GM18951 (cell line): Measurements from ENCODE around the gene GTPBP4.

Experiments used
- POLR2A ChIP-seq: IDR thresholded peaks from 4 replicates; pipeline ENCODE4 v1.6.1; 2011; ENCODE audit warnings: mild to moderate bottlenecking; ENCODE audit not compliant: insufficient read length, insufficient read depth; ENCODE audit errors: extremely low read depth
- in situ Hi-C: fragments of 300-500 bp; cut with MboI; formaldehyde crosslinking; loops from one replicate; pipeline ENCODE4 v1.12.0; 2022; ENCODE audit warnings: low sequenced_read_pairs, mixed read lengths, inconsistent platforms; ENCODE audit not compliant: unreplicated experiment

The GTPBP4 gene

DNA sequence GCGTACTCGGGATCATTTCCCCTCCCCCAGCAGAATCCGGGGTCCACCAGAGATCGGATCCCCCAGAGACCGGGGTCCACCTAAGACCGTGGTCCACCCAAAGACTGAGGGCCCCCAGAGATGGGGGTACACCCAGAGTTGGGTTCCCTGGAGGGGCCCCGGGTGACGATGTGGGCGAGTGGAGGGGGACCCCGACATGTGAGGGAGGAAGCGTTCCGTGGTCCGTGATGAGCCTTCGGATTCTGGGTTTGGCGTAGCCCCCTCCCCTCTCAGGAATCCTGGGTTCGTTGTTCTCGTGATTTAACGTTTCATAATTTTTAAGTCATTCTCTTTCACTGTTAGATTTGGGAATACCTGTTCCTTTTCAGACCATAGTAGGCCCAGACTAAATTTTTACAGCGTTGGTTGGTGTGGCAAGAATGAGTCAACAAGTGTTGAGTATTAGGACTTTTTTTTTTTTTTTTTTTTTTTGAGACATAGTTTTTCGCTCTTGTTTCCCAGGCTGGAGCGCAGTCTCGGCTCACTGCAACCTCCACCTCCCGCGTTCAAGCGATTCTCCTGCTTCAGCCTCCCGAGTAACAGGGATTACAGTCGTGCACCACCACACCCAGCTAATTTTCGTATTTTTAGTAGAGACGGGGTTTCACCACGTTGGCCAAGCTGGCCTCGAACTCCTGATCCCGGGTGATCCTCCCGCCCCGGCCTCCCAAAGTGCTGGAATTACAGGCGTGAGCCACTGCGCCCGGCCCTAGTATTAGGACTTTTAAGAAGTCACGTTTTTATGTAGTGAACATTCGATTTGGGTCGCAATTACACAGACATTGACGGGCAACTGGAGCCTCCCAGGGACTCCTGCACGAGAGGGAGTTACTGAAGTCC lies 672 bp downstream of the GTPBP4 start:
- in situ Hi-C loops, result no loop called here
- TF ChIP-seq POLR2A, result no peak

- no peak for TF ChIP-seq POLR2A
- in situ Hi-C loops, result no loop called here
Measured at GRCh38 chr10:990808-991207, 2.6 kb downstream of the GTPBP4 start.

DNA sequence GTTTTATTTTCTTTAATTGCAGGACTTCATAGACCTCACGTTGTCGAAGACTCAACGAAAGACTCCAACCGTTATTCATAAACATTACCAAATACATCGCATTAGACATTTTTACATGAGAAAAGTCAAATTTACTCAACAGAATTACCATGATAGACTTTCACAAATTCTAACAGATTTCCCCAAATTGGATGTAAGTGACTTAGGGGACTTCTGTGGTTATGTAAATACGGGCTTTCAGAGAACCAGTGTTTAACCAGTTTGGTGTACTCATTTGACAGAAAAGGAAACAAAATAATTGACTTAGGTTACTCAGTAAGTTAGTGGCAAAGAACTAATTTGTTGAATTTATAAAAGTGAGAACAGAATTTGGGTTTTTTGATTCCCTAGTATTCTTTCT lies 4.2 kb downstream of the GTPBP4 start:
- TF ChIP-seq POLR2A, result no peak
- in situ Hi-C loops, result no loop called here

DNA sequence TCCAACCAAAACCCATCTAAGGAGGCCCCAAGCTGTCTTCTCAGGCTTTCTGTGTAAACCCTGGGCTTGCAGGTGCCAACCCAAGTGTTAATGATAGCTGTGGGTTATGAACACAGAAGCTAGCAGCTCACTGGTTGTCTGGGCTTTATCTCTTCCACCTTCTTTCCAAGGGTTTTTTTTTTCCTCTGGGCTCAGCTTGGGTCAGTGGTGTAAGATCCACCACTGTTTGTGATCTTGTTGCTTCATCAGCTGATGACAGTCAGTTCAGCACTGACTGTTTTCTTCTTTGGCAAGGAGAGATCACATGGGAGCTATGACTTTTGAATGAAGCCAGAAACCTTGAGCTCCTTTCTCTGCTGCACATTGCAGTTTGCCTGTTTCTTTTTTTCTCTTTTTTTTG lies 4.6 kb downstream of the GTPBP4 start:
- no peak for TF ChIP-seq POLR2A
- in situ Hi-C loops, result no loop called here

DNA sequence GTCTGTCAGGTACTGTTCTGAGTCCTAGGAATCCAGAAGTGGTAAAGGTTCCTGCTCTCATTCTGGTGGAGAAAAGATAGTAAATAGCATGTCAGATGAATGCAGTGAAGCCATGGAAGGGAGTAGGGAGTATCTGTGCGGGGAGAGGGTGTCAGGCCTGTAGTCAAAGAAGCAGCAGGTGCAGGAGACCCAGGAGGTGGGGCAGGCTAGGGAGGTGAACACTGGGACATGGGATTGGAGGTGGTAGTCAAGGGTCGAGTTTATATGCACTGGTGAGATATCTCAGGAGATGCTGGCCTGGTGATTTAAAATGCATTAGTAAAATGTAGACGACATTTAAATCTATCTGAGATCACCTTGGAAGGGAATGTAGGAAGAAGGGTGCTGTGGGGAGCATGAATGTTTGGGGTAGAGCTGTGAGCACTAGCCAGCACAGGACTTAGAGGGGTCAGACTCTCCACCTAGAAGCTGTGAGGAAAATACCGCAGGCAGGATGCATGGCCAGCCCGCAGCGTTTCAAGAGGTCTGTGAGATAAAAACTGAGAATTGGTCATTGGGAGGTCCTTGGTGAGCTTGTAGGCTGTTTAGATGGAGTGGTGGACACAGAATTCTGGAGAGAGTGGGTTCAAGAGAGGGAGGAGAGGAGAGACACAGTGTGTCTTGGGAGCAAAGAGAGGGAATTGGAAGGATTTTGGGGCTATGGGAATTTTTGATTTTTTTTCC lies 6.8 kb downstream of the GTPBP4 start:
- no peak for TF ChIP-seq POLR2A
- in situ Hi-C loops, result no loop called here

- in situ Hi-C loops, result no loop called here
- no peak for TF ChIP-seq POLR2A
Measured at GRCh38 chr10:995559-995926, 7.3 kb downstream of the GTPBP4 start.

DNA sequence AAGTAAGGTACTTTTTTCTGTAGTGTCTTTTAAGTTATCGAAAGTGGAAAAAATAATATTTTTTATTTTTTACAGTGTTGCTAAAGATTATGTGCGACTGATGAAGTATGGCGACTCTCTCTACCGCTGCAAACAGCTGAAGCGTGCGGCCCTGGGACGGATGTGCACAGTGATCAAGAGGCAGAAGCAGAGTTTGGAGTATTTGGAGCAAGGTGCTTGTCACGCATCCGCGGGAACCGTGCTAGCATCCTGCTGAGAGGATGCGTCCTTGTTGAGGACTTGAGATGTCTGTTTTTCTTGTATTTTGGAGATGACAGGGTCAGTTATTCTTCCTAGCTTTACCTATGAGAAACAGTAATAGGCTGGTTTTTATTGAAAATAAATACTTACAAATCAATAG lies 7.8 kb downstream of the GTPBP4 start:
- no peak for TF ChIP-seq POLR2A
- in situ Hi-C loops, result no loop called here

- in situ Hi-C loops, result no loop called here
- TF ChIP-seq POLR2A, result no peak
Measured at GRCh38 chr10:997266-998022, 9.2 kb downstream of the GTPBP4 start.

DNA sequence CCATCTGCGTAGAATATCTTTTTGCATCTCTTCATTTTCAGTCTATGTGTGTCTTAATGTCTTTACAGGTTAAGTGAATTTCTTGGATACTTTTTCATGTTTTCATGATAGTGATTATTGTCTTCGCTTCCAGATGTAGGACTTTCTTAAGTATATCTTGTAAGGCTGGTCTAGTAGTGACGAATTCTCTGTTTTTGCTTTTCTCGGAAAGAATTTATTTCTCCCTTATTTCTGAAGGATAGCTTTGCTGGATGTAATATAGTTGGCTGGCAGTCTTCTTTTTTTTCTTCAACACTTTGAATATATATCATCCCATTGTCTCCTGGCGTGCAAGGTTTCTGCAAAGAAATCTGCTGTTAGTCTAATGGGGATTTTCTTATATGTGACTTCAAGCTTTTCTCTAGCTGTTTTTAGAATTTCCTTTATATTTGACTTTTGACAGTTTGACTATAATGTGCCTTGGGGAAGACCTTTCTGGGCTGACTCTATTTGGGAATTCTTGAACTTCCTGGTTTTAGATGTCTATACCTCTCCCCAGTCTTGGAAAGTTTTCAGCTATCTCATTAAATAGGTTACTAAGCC lies 14.3 kb downstream of the GTPBP4 start:
- in situ Hi-C loops, result no loop called here
- TF ChIP-seq POLR2A, result no peak

DNA sequence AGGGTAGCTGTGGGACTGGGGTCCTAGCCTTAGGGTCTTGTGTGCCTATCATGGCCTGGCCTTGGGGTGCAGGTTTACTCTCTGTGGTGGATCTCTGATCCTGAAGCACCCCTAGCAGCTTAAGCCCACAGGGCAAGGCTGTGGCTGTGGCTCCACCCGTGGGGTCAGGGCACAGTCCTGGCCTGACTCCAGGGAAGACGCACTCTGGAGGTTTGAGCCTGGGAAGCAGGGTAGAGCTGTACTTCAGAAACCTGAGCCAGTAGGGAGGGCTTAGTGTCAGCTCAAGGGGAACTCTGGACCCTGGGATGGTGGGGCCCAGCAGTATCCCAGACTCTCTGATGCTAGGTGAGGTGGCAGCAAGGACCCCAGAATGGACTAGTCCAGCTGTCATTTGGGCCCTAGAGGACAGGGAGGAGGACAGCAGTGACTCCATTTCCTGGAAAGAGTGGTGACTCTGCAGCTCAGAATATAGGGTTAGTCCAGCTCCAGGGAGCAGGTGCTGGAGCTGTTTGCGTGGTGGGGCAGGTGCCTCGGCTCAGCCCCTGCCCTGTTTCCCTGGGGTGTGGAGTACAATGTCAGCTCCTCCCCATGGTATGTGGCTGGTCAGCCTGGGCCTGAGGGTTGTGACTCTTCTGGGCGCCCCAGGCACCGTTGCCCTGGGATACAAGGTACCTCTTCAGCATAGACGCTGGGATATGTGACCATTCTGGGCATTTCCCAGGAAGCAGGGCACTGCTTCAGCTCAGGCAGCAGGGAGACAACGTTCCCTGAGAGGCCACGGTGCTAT lies 15.8 kb downstream of the GTPBP4 start:
- in situ Hi-C loops, result no loop called here
- TF ChIP-seq POLR2A, result no peak

- TF ChIP-seq POLR2A, result no peak
- in situ Hi-C loops, result no loop called here
Measured at GRCh38 chr10:1006573-1006972, 18.3 kb downstream of the GTPBP4 start.

DNA sequence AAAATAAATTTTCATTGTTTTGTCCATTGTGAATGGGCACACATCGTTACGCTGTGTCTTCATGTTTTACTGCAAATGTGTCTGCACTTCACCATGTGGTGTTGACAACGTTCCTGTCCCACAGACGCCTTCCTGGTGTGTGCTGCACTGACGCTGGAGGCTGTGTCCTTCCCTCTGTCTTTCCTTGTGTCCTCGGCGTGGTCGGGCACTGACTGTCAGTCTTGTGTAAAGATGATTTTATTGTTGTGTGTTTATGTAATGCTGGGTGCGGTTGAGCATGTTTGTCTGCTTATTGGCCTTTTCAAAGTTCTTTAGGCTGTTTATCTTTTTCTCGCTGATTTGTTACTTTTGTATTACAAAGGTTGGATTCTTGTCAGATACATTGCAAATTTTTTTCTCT lies 19.3 kb downstream of the GTPBP4 start:
- TF ChIP-seq POLR2A, result no peak
- in situ Hi-C loops, result no loop called here
